Osteocyte (in vitro differentiated cells): ENCODE measurements around the gene COTL1. TPM values are rescaled to one million over a fixed set of nuclear protein-coding genes. Genes with fewer than 3 reads are reported as not detected.

Source experiments
- DNase-seq: peaks from one replicate; pipeline ENCODE4 v3.0.0; 2021; ENCODE audit warnings: mixed read lengths; ENCODE audit not compliant: unreplicated experiment; ENCODE audit errors: extremely low spot score
- H3K27ac Mint-ChIP-seq: one replicate; pipeline ENCODE4 v1.8.0; 2021; ENCODE audit warnings: mild to moderate bottlenecking, mixed read lengths; ENCODE audit not compliant: unreplicated experiment
- H3K27me3 Mint-ChIP-seq: one replicate; pipeline ENCODE4 v1.8.0; 2021; ENCODE audit warnings: mixed read lengths; ENCODE audit not compliant: unreplicated experiment
- H3K36me3 Mint-ChIP-seq: one replicate; pipeline ENCODE4 v1.8.0; 2021; ENCODE audit warnings: mixed read lengths; ENCODE audit not compliant: unreplicated experiment
- H3K4me1 Mint-ChIP-seq: one replicate; pipeline ENCODE4 v1.8.0; 2021; ENCODE audit warnings: mixed read lengths; ENCODE audit not compliant: unreplicated experiment
- H3K4me3 Mint-ChIP-seq: one replicate; pipeline ENCODE4 v1.8.0; 2021; ENCODE audit warnings: mild to moderate bottlenecking, moderate library complexity, mixed read lengths; ENCODE audit not compliant: unreplicated experiment
- H3K9me3 Mint-ChIP-seq: one replicate; pipeline ENCODE4 v1.8.0; 2021; ENCODE audit warnings: mixed read lengths; ENCODE audit not compliant: unreplicated experiment
- CTCF ChIP-seq: fragments of 200-600 bp; sonication (generic); IDR thresholded peaks from 2 replicates; pipeline ENCODE4 v1.5.0; 2021; ENCODE audit warnings: antibody characterized with exemption, mild to moderate bottlenecking, moderate library complexity
- total RNA-seq: library from RNA; stranded (reverse); gene quantifications from 2 replicates; pipeline ENCODE4 v1.2.1, GENCODE V29; 2021

COTL1 gene
- total RNA-seq, 1 donor from 2014 or later = 103 TPM

DNA sequence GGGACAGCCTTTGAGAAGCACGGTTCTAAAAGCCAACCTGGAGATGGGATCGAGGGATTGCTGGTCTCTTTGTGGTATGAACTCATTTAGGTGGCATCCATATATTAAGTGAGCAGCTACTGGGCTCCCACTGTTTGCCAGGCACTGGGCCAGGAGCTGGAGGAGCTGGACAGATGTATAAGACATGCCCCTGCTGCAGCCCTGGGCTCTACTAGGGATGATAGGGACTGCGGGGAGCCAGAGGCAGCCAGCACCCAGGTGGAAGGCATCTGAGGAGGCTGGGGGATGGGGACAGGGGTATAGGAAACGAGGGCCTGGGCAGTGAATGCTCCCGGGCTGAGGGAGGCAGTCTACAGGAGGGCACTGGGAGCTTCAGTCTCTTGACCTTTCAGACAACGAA is 60.4 kb downstream of the COTL1 start:
- Mint-ChIP-seq H3K27me3 (peaks cover 6% of the 10 kb centered on the region), H3K4me1 (no peaks in the 10 kb centered on the region), H3K9me3 (no peaks in the 10 kb centered on the region), H3K36me3 (no peaks in the 10 kb centered on the region), H3K27ac (no peak overlapping the region), H3K4me3 (no peak overlapping the region)
- no peak for DNase-seq
- TF ChIP-seq CTCF = no peak

- Mint-ChIP-seq H3K27ac (no peak overlapping the region), H3K4me3 (no peak overlapping the region), H3K27me3 (peaks cover 6% of the 10 kb centered on the region), H3K36me3 (no peaks in the 10 kb centered on the region), H3K9me3 (no peaks in the 10 kb centered on the region), H3K4me1 (peaks cover 4% of the 10 kb centered on the region)
- no peak for TF ChIP-seq CTCF
- DNase-seq = no peak
Measured at GRCh38 chr16:84557059-84557458, 60.8 kb downstream of the COTL1 start.

- H3K4me1 Mint-ChIP-seq = peaks cover 6% of the 10 kb centered on the region
- DNase-seq = no peak
- TF ChIP-seq CTCF = no peak
- no peak overlapping the region for H3K27ac Mint-ChIP-seq
- no peak overlapping the region for H3K4me3 Mint-ChIP-seq
- peaks cover 6% of the 10 kb centered on the region for H3K27me3 Mint-ChIP-seq
- no peaks in the 10 kb centered on the region for H3K36me3 Mint-ChIP-seq
- H3K9me3 Mint-ChIP-seq = no peaks in the 10 kb centered on the region
Measured at GRCh38 chr16:84555418-84556196, 62.3 kb downstream of the COTL1 start.

GRCh38 chr16:84554627-84555328 is 63.1 kb downstream of the COTL1 start:
- Mint-ChIP-seq H3K4me3 (no peak overlapping the region), H3K4me1 (peaks cover 7% of the 10 kb centered on the region)
- no peak for DNase-seq

More at GRCh38 chr16:84554627-84555328, 63.1 kb downstream of the COTL1 start:
- Mint-ChIP-seq H3K27me3 (peaks cover 6% of the 10 kb centered on the region), H3K9me3 (no peaks in the 10 kb centered on the region), H3K36me3 (no peaks in the 10 kb centered on the region), H3K27ac (no peak overlapping the region)
- TF ChIP-seq CTCF = no peak
